ENCODE data around the gene MAX. TPM values are rescaled to one million over a fixed set of nuclear protein-coding genes. Genes with fewer than 3 reads are reported as not detected.

The MAX gene
- total and polyA plus RNA-seq, 2 donors from 2014 or later = 48.9 to 89.4 TPM

DNA sequence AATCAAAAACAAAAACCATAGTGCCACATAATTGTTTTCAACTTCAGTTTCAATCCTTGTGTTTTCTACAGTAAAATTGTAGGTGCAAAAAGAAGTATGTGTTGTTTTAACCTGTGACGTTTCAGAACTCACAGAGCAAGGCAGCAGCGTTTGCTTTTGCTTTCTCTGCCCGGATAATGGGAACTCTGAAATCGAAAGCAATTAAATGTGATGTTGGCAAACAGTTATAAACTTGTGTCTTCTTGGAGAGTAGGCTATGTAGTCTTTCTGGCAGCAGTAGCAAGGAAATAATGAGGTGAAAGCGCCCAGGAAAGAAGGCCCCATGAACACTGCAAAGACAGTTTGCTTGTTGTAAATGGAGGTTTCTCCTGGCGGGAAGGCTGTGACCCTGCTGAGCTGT lies 76.5 kb downstream of the MAX start:
- FAIRE-seq (no peak), DNase-seq (no peak)
- intact Hi-C loops (cut with DNase I) = no loop called here
- H3K27ac ChIP-seq (ENCODE audit: low read depth in 2 of 2, low read length in 2 of 2) = no peak overlapping the region
- TF ChIP-seq, protein P1, sequence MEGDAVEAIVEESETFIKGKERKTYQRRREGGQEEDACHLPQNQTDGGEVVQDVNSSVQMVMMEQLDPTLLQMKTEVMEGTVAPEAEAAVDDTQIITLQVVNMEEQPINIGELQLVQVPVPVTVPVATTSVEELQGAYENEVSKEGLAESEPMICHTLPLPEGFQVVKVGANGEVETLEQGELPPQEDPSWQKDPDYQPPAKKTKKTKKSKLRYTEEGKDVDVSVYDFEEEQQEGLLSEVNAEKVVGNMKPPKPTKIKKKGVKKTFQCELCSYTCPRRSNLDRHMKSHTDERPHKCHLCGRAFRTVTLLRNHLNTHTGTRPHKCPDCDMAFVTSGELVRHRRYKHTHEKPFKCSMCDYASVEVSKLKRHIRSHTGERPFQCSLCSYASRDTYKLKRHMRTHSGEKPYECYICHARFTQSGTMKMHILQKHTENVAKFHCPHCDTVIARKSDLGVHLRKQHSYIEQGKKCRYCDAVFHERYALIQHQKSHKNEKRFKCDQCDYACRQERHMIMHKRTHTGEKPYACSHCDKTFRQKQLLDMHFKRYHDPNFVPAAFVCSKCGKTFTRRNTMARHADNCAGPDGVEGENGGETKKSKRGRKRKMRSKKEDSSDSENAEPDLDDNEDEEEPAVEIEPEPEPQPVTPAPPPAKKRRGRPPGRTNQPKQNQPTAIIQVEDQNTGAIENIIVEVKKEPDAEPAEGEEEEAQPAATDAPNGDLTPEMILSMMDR (IDR thresholded peaks at IDR 0.05; ENCODE audit: borderline replicate concordance, extremely low read depth, insufficient read depth) = no peak
- H3K4me3 ChIP-seq (ENCODE audit: low read length in 3 of 3) = no peak overlapping the region
- H3K4me1 ChIP-seq (ENCODE audit: control insufficient read depth in 2 of 3, insufficient read depth in 2 of 3, low read depth in 1 of 3, low read length in 3 of 3) = no peaks in the 10 kb centered on the region
- no peaks in the 10 kb centered on the region for H3K9me3 ChIP-seq (ENCODE audit: control insufficient read depth in 2 of 3, insufficient read depth in 1 of 3, low read length in 3 of 3)
- H3K27me3 ChIP-seq (ENCODE audit: control insufficient read depth, insufficient read depth, low read length) = no peaks in the 10 kb centered on the region
- H3K9ac ChIP-seq (ENCODE audit: low read length in 3 of 3) = no peak overlapping the region
- peaks cover 0 to 22% (median 18%) of the 10 kb centered on the region in 3 donors for H3K36me3 ChIP-seq (ENCODE audit: control insufficient read depth in 2 of 3, insufficient read depth in 3 of 3, low read length in 3 of 3)

Small RNAs within 50 kb of the gene (microRNA-seq; reads per million reads assigned to microRNA genes)
- not detected for gene MIR4706

Other genes with a start within 250 kb of the MAX start
- gene SPTB, start 222.6 kb downstream of the MAX start, total RNA-seq = 1.7 TPM
- 2.2 TPM for gene SPTB, start 222.6 kb downstream of the MAX start, polyA plus RNA-seq (ENCODE audit: insufficient read depth, low read depth, low replicate concordance)
- gene CHURC1, start 188.1 kb downstream of the MAX start, total RNA-seq = 70.4 TPM
- 41.0 TPM for gene CHURC1, start 188.1 kb downstream of the MAX start, polyA plus RNA-seq (ENCODE audit: insufficient read depth, low read depth, low replicate concordance)
- 8.4 TPM for gene GPX2, start 159.8 kb downstream of the MAX start, total RNA-seq
- gene GPX2, start 159.8 kb downstream of the MAX start, polyA plus RNA-seq (ENCODE audit: insufficient read depth, low read depth, low replicate concordance) = 60.0 TPM
- gene RAB15, start 130.2 kb downstream of the MAX start, total RNA-seq = 18.3 TPM
- gene RAB15, start 130.2 kb downstream of the MAX start, polyA plus RNA-seq (ENCODE audit: insufficient read depth, low read depth, low replicate concordance) = 21.7 TPM
- 15.0 TPM for gene FNTB, start 115.6 kb downstream of the MAX start, total RNA-seq
- gene FNTB, start 115.6 kb downstream of the MAX start, polyA plus RNA-seq (ENCODE audit: insufficient read depth, low read depth, low replicate concordance) = 13.6 TPM

All from kidney (tissue), 14 donors.